GM13977 (cell line): ENCODE measurements around the gene ATP11A.

Experiments
- DNase-seq: peaks from one replicate; pipeline ENCODE4 v3.0.0; 2012; ENCODE audit warnings: low spot score
- in situ Hi-C: fragments of 300-500 bp; cut with MboI; formaldehyde crosslinking; loops from one replicate; pipeline ENCODE4 v1.12.0; 2022; ENCODE audit warnings: low sequenced_read_pairs, low pct_unique_long_range_greater_than_20kb, mixed read lengths, inconsistent platforms; ENCODE audit not compliant: unreplicated experiment
- TF ChIP-seq, protein P1 (sequence below): IDR thresholded peaks from 2 replicates; pipeline ENCODE4 v1.5.1; 2012; ENCODE audit warnings: mild to moderate bottlenecking, control low read depth; ENCODE audit not compliant: insufficient read depth; ENCODE audit errors: extremely low read depth, missing control alignments

ATP11A gene

DNA sequence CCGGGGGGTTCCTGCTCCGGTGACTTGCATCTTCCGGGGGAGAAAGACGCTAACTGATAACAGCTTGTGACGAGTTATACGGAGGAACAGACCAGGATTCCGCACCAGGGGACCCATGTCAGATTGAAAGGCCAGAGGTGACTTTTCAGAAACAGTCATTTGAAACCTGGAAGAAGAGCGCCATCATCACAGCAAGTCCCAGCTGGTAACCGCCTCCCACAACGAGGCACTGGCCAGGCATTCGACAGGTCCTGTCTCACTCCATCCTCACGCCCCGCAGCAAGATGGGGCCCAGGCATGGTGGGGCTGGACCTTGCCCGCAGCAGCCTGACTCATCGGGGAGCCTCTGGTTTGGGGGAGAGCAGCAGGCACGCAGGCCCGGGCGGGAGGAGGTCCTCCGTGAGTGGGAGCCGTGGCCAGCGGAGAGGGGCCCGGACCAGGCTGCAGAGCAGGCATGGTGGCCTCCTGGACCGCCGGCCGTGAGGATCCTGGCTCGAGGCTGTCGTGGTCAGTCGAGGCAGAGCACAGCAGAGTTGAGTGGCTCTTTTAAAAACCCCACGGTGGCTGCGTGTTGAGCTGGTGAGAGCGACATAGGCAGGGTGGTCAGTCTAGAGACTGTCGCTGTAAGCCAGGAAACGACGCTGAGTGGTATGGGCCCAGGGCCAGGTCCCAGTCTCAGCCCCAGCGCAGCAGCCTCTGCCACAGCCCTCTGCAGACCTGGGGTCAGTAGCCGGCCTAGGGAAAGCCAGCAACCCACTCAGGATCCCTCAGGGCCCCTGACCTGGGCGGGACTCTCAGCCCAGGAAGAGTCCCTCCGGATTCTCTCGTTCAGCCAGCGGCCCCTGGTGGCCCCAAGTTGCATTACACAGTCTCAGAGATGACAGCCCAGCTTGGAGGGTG lies 184.3 kb downstream of the ATP11A start:
- DNase-seq: peak; percentile 91
- in situ Hi-C loops: loop anchor here (5.0 kb wide), 1 partner anchor 232 kb away; no protein-coding TSS in a partner anchor
- TF ChIP-seq, protein P1, sequence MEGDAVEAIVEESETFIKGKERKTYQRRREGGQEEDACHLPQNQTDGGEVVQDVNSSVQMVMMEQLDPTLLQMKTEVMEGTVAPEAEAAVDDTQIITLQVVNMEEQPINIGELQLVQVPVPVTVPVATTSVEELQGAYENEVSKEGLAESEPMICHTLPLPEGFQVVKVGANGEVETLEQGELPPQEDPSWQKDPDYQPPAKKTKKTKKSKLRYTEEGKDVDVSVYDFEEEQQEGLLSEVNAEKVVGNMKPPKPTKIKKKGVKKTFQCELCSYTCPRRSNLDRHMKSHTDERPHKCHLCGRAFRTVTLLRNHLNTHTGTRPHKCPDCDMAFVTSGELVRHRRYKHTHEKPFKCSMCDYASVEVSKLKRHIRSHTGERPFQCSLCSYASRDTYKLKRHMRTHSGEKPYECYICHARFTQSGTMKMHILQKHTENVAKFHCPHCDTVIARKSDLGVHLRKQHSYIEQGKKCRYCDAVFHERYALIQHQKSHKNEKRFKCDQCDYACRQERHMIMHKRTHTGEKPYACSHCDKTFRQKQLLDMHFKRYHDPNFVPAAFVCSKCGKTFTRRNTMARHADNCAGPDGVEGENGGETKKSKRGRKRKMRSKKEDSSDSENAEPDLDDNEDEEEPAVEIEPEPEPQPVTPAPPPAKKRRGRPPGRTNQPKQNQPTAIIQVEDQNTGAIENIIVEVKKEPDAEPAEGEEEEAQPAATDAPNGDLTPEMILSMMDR: peak; percentile 98

DNA sequence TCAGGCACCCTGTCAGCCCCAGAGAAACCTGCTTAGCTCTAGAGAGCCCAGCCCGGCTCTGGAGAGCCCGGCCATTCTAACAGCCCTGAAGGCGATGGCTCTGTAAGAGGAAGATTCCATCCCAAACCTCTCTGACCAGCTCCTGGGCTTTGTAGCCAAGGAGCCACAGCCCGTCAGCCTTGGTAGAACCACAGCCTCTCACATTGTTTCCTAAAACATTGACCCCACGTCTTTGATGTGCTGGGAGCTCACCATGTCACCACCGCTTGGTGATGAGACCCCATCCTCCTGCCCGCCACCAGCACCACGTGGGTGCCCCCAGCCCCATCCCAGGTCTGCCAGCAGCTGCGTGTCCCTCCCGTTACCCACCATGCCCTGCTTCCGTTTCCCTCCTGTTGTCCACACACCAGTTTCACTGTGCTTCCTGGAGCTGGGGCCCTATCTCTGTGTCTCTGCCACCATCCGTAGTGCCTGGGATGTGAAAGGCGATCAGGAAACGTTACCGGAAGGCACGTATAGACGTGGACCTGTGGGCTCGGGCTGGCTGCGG lies 185.0 kb downstream of the ATP11A start:
- no peak for DNase-seq
- in situ Hi-C loops: loop anchor here (5.0 kb wide), 1 partner anchor 233 kb away; no protein-coding TSS in a partner anchor
- TF ChIP-seq, protein P1: no peak

DNA sequence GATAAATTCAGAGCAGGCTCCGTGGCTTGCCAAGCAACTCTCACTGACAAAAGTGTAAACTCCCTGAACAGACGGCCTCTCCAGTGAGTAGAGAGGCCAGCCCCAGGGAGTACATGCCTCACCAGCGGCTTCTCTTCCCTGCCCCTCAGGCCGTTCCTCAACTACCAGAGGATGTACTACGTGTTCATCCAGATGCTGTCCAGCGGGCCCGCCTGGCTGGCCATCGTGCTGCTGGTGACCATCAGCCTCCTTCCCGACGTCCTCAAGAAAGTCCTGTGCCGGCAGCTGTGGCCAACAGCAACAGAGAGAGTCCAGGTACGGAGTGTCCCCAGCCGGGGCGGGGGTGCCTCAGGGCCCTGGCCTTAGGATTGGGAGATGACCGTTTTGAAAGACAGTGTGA lies 185.8 kb downstream of the ATP11A start:
- TF ChIP-seq, protein P1: no peak
- no peak for DNase-seq
- in situ Hi-C loops: no loop called here

DNA sequence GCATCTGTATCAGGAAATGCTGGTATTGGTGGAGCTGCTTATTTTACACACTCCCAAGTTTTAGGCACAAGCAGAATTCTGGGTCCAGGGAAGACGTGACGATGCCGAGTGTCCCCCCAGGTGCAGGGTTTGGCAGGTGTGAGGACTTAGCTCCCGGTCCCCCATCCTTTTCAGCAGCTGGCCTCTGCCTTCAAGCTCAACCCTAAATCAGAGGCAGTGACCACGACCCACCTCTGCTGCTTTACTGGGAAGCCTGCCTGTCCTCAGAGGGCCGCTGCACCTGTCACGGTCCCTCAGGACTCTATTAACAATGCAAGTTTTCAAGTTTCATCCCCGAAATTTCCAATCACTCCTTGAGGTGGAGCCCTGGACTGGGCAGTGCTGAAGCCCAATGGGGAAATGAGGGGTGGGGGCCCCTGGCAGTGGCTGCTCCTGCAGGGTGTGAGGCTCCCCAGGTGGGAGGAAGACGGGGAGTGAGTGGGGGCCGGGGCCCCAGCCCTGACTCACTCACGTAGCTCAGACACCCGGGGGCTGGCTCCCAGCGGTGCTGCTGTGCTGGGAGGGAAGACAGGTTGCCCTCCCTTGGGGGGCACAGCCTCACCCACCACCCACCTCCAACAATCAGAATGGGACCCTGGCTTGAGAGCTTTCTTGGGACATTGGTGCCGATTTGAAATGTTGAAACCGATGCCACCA lies 186.6 kb downstream of the ATP11A start:
- TF ChIP-seq, protein P1: no peak
- in situ Hi-C loops: no loop called here
- DNase-seq: no peak

DNA sequence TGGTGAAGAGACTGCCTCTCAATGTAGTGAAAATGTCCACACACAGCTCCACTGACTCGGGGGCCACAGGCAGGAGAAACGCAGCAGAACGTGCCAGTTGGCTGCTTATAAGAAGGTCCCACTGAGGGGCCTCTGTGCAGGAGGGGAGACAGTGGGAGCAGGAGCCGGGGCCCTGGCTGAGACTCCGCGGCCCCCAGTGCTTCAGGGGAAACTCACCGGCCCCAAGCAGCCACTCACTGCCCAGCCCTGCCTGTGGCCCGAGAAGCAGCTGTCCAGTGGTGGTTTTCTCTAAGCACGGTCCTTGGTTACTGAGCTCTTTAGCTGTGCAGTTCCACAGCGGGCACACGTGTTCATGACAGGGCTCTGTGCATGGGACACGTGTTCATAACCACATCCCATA lies 187.2 kb downstream of the ATP11A start:
- no peak for DNase-seq
- in situ Hi-C loops: no loop called here
- TF ChIP-seq, protein P1: no peak

DNA sequence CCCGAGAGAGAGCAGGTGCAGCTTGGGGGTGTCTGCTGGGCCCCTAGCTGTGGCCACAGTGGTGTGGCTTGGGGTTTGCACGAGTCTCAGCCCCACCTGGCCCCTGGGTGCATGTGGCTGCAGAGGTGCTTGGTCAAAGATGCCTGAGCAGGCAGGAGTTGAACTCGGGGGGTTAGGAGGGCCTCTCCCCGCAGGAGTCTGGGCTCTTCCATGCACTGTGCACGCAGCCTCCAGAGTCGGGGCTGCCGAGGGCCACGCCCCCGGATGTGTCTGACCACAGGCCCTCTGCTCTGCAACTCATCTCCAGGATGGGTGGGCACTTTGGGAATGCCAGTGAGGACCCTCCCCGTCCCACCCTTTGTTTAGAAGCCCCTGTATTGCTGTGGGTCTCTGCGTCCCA lies 187.7 kb downstream of the ATP11A start:
- in situ Hi-C loops: no loop called here
- TF ChIP-seq, protein P1: no peak
- DNase-seq: no peak
